Measurements from ENCODE around the gene LEPROT.

- TF ChIP-seq BHLHE40 (IDR thresholded peaks at IDR 0.05; ENCODE audit: borderline replicate concordance) (no peak), CTBP1 (IDR thresholded peaks at IDR 0.05; ENCODE audit: borderline replicate concordance) (no peak), FOXM1 (IDR thresholded peaks at IDR 0.05; ENCODE audit: borderline replicate concordance) (no peak), SUZ12 (IDR thresholded peaks at IDR 0.05) (no peak), SP1 (IDR thresholded peaks at IDR 0.05) (no peak), NFRKB (IDR thresholded peaks at IDR 0.05) (no peak), ARNT (IDR thresholded peaks at IDR 0.05) (no peak), HDGF (IDR thresholded peaks at IDR 0.05; ENCODE audit: borderline replicate concordance) (no peak), L3MBTL2 (conservative IDR thresholded peaks at IDR 0.05) (no peak), FOXK2 (IDR thresholded peaks at IDR 0.05) (no peak)
These were observed 47.9 kb upstream of the LEPROT start for GRCh38 chr1:65372557-65372956.

All from HEK293T (cell line).